NCI-H1930 (cell line): ENCODE results near the gene BAIAP2.

Experiments used
- DNase-seq, 2 experiments: peaks; one replicate each; lab custom pipeline; 2025; lab: John Stamatoyannopoulos, UW

BAIAP2 gene, protein sequence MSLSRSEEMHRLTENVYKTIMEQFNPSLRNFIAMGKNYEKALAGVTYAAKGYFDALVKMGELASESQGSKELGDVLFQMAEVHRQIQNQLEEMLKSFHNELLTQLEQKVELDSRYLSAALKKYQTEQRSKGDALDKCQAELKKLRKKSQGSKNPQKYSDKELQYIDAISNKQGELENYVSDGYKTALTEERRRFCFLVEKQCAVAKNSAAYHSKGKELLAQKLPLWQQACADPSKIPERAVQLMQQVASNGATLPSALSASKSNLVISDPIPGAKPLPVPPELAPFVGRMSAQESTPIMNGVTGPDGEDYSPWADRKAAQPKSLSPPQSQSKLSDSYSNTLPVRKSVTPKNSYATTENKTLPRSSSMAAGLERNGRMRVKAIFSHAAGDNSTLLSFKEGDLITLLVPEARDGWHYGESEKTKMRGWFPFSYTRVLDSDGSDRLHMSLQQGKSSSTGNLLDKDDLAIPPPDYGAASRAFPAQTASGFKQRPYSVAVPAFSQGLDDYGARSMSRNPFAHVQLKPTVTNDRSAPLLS

DNA sequence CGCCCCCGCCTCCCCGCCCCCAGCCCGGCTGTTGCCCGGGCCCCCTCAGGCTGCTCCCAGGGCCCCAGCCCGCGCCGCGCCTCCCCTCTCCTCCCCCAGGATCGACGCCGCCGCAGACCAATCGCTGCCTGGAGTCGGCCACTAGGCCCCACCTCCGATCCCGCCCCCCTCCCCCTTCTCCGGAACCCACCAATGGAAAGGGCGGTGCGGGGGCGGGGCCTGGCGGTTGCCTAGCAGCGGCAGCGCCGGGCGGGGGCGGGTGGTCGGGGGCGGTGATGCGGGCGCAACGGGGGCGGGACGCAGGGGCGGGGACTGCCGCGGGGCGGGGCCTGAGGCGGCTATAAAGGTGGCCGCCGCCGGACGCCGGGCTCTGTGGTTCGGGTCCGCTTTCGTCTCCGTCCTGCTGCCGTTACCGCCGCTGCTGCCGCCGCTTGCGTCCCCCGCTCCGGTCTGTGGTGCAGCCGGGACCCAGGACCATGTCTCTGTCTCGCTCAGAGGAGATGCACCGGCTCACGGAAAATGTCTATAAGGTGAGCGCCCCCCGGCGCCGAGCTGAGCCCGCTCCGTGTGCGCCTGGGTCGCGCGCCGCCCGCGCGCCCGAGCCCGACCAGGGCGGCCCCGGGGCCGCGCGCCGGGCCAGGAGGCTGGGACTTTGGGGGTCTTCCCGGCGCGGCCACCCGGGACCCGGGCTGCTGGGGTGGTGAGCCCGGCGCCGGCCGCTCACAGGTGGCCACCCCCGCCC lies at the start of gene BAIAP2:
Gene BAIAP2, plus strand, starts transcription at position 373 of the 742 bp plus-strand sequence. Its CDS starts 104 bp downstream, at position 477.
- DNase-seq = peak; percentile 95

DNA sequence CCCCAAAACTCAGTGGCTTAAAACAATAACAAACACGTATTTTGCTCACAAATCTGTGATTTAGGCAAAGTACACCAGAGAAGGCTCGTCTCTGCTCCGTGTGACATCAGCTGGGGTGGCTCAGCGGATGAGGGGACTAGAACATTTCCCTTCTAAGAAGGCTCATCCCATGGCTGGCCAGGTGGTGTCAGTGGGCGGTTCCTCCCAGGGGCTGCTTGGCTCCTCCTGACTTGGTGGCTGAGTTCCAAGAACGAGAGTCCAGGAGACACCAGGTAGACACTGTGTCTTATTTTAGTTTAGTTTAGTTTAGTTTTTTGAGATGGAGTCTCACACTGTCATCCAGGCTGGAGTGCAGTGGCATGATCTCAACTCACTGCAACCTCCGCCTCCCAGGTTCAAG lies 48.9 kb upstream of the BAIAP2 start:
- DNase-seq = no peak

DNA sequence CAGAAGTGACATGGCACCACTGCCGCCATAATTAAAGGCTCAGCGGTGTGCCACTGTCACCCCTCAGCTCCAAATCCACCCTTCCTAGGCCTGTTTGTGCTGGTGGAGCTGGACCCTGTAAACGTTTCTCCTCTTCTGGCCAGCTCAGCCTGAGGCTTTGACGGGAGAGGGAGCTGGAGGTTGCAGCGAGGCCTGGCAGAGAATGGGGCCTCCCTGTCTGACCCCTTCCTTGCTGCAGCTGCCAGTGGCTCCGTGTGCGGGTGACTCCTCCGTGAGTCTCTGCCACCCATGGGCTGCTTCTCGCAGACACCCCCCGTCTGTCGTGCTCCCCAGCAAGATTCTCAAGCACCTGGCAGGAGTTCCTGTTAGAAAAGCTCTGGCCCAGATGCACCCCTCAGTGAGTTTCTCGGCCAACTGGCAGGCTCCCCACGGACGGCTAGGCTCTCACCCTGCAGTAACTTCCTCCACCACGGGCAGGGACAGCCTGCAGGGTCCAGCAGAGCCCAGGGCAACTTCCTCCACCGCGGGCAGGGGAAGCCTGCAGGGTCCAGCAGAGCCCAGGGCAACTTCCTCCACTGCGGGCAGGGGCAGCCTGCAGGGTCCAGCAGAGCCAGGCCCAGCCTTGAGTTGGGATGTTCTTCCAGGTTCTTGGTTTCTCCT lies 48.0 kb upstream of the BAIAP2 start:
- no peak for DNase-seq

DNA sequence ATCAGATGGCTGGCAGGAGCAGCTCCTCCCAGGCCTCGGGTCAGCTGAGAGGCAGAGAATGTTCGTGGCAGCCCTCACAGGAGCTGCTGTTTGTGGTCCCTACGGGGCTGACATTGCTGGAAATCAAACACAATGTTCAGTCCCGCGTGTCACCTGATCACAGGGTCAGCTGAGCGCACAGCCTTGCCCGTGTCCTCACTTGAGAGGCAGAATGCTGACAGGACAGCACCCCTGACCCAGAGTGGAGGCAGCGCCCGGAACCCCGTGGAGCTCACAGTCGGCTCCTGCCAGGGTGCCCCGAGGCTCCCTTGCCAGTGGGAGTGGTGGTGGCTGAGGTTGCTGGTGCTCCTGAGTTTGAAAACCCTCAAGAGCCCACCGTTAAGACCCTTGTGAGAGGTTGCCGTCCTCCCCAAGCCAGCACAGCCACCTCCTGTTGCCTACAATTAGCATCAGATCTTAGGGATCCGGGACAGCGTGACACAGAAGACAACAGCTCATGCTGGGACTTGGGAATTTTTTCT lies 47.0 kb upstream of the BAIAP2 start:
- no peak for DNase-seq

DNA sequence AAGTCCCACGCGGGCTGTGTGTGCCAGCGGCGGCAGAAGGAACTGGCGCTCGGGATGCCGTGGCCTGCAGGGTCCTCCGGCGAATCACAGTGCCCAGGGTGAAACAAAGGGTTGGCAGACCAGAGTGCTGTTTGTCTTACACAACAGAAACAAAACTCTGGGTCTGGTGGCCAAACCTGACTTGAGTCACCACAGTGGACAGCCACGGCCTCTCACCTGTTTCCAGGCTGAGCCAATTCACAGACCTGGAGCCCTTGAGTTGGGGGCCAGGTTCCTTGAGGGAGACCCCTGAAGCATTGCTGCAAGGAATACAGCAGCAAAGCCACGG lies 45.4 kb upstream of the BAIAP2 start:
- DNase-seq = no peak

DNA sequence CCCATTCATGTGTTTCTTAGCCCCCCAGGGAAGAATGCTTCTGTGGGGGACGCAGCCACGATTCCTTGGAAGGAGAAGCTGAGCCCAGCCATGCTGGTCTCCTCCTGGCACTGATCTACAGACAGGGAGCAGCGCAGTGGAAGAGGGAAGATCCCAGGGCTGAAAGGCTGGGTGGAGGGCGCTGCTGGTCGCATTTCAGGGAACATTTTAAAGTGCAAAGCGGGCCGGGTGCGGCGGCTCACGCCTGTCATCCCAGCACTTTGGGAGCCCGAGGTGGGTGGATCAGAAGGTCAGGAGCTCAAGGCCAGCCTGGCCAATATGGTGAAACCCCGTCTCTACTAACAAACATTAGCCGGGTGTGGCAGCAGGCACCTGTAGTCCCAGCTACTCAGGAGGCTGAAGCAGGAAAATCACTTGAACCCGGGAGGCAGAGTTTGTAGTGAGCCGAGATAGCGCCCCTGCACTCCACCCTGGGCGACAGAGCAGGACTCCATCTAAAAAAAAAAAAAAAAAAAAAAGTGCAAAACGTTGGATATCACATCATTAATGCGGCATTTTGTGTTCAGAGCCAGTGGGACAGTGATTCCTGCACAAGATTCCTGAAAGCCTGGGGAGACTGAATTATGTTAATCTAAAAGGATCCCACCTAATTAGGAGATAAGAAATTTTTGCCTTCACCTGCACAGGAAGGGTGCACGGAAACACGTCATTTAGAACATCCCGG lies 43.9 kb upstream of the BAIAP2 start:
- DNase-seq = no peak

DNA sequence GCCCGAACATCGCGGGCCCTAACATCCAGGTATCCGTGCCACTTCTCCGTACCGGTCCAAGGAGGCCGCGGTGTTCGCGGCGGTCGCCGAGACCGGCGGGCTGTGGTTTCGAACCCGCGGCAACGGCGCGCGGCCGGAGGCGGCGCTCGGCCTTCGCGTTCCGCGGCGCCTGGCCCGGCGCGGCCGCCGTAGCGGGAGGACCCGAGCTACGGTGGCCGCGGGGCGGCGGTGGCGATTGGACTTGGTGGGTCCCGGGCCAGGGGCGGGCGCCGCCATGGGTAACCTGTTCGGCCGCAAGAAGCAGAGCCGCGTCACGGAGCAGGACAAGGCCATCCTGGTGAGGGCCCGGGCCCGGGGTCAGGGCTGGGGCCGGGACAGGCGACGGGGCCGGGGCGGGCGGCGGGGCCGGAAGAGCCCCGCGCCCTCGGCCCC lies 43.3 kb upstream of the BAIAP2 start, which contains the start of gene CHMP6:
Gene CHMP6, plus strand, starts transcription at position 197 of the 432 bp plus-strand sequence. Its CDS starts 78 bp downstream, at position 275.
- DNase-seq = peak; percentile 37 to 83

DNA sequence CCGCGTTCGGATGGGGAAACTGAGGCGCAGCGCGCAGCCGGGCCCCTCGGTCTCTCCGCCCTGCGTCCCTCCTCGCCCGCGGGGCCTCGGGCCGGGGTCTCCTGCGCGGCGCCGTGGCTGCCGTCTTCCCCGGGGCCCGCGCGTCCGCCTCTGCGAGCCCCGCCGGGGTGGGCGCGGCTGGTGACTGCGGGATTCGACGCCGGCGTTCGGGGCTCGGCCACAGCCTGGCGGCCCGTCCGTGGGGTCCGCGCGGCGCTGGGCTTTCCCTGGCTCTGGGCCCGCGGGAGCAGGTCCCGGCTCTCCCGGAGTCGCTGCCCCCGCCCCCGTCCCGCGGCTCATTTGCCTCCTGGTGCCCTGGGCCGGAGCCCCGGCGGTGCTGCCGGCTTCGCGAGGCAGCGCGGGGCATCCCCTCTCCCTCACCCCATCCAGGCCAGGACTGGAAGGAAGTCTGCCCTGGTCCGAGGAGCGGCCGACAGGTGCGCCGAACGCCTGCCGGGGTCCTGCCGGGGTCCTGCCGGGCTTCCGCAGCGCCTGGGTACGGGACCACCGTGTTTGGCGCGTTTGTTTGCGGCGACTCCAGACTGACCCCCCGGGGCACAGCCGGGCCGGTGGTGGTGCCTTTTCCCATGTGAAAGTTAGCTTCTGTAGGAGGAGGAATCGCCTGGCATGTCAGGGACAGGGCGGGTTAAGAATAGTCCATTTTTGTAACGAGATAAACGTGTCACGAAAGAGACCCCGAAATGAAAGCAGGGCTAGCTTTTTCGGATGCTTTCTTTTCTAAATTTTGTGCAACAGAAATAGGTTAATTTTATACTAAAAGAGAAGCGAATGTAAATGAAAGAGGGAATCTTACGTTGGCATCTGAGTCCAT lies 42.6 kb upstream of the BAIAP2 start:
- DNase-seq = no peak

DNA sequence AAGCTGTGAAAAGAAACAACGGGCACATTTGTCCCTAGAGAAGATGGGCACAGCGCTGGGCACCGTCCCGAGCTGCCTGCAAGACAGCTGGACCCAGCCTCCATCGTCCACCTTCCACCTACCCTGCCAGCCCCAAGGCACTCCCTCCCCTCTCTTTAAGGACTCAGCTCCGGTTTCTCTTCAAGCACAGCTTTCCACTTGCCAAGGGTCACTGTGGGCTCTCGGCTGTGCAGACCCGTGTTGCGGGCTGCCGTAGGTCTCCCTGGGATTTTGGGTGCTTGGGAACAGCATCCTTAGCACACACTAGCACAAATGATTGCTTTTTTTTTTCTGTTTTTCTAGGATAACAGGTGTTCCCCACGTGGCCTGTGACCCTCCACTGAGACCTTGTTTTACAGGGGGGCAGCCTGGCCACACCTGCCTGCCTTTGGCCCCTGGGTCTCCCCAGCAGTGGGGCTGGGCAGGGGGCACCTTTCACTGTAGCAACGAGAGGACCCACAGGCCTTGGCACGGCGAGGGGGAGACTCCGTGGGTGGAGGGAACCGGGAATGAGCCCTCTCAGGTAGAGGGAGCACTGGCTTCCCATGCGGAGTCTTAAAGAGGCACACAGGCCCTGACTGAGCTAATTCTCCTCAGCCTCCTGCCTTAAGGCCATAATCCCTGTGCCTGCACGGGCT lies 41.9 kb upstream of the BAIAP2 start:
- no peak for DNase-seq

DNA sequence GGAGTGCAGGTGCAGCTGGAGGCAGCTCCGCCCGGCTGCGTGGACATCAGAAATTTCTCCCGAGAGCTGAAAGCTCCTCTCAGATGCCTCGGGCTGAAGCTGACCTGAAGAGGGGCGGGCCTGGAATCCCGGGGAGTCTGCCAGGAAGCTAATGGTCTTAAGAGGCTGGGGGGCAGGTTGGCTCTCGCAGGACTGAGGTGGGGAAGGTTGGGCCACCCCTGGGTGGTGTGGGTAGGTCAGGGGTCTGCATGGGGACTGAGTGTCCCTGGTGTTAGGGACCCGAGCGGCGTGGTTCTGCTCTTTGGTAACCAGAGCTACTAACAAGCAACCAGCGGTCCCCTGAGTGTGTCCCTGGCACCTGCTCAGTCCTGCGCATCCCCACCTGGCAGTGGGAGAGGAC lies 39.8 kb upstream of the BAIAP2 start:
- DNase-seq = no peak

DNA sequence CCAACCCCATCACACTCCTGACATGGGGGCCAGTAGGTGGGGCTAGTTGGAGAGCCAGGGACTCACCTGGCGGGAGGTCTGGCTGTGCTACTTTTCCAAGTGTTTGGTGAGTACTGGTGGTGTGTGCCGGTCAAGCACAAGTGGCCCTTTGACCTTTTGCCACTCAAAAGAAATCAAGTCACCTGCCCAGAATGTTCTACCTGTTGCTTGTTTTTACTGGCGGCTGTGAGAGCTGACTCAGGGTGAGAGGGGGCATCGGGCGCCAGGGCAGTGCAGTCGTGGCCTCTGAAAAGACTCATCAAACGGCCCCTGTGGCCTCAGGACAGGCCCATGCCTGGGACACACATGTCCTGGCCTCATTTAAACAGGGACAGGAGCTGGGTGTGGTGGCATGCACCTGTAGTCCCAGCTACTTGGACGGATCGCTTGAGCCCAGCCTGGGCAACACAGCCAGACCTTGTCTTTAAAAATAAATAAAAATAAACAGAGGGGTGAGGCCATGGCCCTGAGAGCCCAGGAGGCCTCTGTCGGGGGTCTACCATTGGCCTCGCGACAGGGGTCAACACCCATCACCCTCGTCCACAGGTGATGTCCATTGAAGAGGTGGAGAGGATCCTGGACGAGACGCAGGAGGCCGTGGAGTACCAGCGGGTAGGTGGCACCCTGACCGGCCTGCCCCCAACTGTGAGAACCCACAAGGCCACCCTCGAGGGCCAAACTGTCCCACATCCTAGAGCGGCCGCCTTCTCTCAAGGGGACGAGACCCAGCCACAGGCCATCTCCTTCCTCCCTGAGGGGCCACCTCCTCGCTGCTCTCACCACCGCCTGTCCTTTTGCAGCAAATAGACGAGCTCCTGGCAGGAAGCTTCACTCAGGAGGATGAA lies 38.3 kb upstream of the BAIAP2 start:
- no peak for DNase-seq

DNA sequence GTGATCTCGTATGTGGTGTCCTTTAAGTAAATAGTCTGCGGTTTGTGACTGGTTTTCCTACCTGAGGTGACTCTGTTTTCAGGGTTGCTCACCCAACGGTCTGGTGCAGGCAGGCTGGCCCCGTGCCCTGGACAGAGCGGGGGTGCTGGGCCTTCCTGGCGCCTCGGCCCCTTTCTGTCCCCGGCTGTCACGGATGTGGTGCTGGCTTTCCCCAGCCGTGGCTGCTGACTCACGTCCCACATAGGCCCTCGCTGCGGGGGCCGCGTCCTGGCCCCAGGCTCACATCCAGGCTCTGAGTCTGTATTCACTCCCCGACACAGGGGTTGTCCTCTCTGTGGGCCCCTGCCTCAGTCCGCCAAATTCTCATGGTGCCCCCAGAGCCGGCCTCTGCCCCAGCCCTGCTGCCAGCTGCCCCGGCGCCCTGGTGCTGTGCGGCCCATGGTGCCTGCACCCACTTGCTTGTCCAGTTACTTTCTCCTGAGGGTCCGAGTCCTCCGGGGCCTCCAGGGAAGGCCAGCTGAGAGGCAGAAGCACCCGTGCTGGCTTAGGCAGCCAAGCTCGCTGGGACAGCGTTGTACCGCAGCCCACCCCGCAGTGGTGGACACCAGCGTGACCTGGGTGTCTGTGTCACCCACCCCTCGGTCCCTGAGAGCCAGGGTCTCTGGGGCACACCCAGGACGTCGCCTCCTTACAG lies 37.4 kb upstream of the BAIAP2 start:
- DNase-seq = no peak

DNA sequence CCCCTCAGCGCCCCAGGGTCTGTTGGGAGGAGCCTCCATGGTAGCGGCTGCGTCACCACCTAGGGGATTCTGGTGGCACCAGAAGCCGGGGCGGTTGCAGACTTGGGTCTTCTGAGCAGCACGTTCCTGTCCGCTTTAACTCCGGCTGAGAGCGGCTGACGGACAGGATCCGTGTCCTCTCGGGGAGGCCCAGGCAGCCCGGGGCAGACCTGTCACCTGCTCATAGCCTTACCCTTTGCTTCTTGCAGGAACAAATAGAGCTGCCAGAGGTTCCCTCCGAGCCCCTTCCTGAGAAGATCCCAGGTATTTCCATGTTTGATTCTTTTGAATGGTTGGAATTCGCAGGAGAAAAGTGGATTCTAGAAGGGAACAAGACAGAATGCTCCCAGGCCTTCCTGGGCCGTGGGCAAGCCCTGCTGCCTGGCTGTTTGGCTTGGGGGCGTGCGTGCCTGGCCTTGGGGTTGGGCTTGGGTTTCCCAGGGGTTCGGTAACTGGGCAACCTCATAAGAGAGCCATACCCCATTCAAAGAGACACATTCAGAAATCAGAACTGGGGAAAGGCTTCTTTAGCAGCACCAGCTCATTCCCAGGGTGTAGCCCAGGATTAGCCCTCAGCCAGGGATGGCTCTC lies 36.7 kb upstream of the BAIAP2 start:
- no peak for DNase-seq

DNA sequence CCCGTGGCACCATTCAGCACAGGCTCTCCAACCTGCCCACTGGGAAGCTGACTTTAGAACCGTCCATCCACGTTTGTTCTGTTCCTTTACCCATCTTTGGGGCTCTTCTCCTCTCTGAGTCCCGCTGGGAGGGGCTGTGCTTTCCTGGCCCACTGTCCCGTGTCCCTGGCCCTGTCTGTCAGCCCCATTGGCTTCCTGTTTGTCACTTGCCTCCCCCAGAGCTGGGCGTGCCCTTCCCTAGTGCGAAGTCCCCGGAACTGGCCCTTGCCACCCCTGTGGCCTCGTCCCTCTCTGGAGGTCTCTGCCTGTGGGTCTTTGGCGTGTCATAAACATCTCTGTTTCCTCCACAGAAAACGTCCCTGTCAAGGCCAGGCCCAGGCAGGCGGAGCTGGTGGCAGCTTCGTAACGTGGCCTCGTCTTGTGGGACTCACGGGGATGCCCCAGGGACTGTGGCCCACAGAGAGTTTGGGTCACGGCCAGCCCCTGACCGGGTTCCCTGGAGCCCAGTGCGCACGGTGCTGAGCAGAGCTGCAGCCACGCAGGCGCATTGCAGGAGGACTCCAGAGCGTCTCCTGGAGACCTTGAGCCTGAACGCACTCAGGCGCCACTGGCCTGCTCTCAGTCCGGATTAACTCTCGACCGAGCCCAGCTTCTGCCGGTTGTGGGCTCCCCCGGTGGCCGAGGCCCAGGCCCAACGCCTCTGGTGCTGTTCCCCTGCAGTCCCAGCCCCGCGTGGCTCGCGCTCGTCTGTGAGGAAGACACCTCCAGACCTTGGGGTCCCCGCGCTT lies 36.0 kb upstream of the BAIAP2 start:
- no peak for DNase-seq

DNA sequence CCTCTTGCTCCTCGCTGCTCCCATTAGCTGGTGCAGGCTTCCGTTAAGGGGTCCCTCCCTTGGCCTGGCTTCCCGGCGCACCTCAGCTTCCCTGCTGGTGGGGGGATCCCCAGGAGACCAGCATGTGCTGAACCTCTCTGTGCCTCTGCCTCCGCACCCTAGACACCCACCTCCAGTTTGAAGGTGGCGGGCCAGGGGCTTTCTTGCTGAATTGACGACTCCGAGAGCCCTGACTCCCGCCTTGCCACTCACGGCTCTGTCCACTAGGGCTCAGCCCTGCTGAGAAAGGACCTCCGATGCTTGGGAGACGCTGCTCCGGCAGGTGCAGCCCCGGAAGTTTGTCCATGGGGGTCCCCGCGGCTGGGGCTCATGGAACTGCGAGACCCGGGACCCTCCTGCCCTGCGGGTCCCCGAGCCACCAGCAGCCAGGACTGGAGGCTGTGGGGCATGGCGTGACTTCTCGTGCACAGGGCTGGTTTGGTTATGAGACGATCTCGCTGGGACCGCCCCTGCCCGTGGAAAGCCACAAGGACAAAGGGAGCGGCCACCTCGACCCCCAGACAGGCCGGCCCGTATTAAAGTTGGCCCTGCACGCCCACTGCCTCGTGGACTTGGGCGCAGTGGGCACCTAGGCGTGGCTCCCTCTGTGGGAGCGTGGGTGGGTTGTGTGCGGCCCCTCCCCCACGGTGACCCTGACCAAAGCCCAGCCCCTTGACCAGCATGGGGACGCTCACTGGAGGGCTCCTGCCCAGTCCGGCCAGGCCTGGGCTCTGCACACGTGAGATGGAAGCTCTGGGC lies 35.2 kb upstream of the BAIAP2 start:
- no peak for DNase-seq

DNA sequence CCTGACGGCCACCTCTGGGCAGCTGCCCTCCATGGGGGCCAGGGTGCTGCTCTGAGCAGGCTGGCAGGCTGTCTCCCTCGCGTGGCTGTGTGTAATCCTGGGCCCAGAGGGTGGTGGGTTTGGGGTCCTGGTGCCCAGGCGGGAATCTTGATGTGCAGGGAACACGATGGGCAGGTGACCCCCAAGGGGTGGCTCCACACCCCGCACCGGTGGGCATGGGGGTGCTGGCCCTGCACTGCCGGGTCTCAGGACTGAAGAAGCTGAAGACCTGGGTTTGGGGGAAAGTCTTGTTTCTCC lies 34.7 kb upstream of the BAIAP2 start:
- no peak for DNase-seq
